Endothelial cell of umbilical vein (primary cell): ENCODE data around the gene DST. TPM values are rescaled to one million over a fixed set of nuclear protein-coding genes. Genes with fewer than 3 reads are reported as not detected.

Source experiments
- BruUV-seq: library from RNA; stranded (reverse); fragments of 400-500 nt; replicated peaks from 2 replicates; lab custom pipeline; 2021; lab: Mats Ljungman, UMichigan
- CTCF ChIA-PET: fragments of 300-600, 350-600 bp; sonication (Branson Sonifier 250); formaldehyde crosslinking; loops from one replicate; lab custom pipeline; 2021; ENCODE audit warnings: antibody characterized with exemption, inconsistent platforms; lab: Charles Lee
- POLR2A ChIA-PET: fragments of 300-600, 350-600 bp; sonication (Branson Sonifier 250); formaldehyde crosslinking; loops from one replicate; lab custom pipeline; 2021; ENCODE audit warnings: antibody characterized with exemption, inconsistent platforms; lab: Charles Lee
- DNase-seq: peaks from one replicate; pipeline ENCODE4 v3.0.0-alpha.2; 2011; ENCODE audit warnings: low read depth, low spot score
- FAIRE-seq: peaks from 2 replicates; lab custom pipeline; 2011; peaks lifted over from hg19 to GRCh38; lab: Jason Lieb, UNC
- H2AFZ ChIP-seq: 2 replicates; pipeline ENCODE4 v1.6.0; 2012; ENCODE audit warnings: low read depth, low read length, control low read depth, inconsistent platforms
- H3K27ac ChIP-seq: 2 replicates; pipeline ENCODE4 v1.5.1; 2011; ENCODE audit warnings: low read depth, mild to moderate bottlenecking, control low read depth, low read length, moderate library complexity; ENCODE audit not compliant: insufficient read depth
- H3K27me3 ChIP-seq, 2 experiments: 2 replicates each; pipeline versions ENCODE4 v1.6.0 to v1.6.1; 2011; ENCODE audit warnings: low read length in 2 of 2, mixed read lengths in 1 of 2; ENCODE audit not compliant: control insufficient read depth in 2 of 2, insufficient read depth in 2 of 2
- H3K36me3 ChIP-seq, 2 experiments: 2 replicates in 1 of 2; 3 replicates in 1 of 2; pipeline ENCODE4 v1.5.1; 2011; ENCODE audit warnings: low read length in 2 of 2, mild to moderate bottlenecking in 1 of 2, moderate library complexity in 1 of 2; ENCODE audit not compliant: control insufficient read depth in 2 of 2, insufficient read depth in 2 of 2; ENCODE audit errors: extremely low read depth in 1 of 2
- H3K4me1 ChIP-seq: 3 replicates; pipeline ENCODE4 v1.5.1; 2011; ENCODE audit warnings: mild to moderate bottlenecking, low read length; ENCODE audit not compliant: control insufficient read depth, insufficient read depth; ENCODE audit errors: extremely low read depth
- H3K4me2 ChIP-seq: 2 replicates; pipeline ENCODE4 v1.6.1; 2011; ENCODE audit warnings: low read length, control low read depth, mixed read lengths; ENCODE audit not compliant: insufficient read depth
- H3K4me3 ChIP-seq, 3 experiments: fragments of 200-600 bp in 1 of 3; sonication (generic), shearing (Covaris generic) in 1 of 3; replicated peaks in 1 of 3; 2 replicates each; pipeline ENCODE4 v1.5.1; 2011 to 2016; ENCODE audit warnings: control low read depth in 3 of 3, low read length in 3 of 3, mild to moderate bottlenecking in 2 of 3, inconsistent platforms in 1 of 3, low read depth in 1 of 3, moderate library complexity in 1 of 3; ENCODE audit not compliant: insufficient read depth in 1 of 3
- H3K79me2 ChIP-seq: 2 replicates; pipeline ENCODE4 v1.6.0; 2012; ENCODE audit warnings: low read length, inconsistent platforms; ENCODE audit not compliant: control insufficient read depth, insufficient read depth
- H3K9ac ChIP-seq: replicated peaks from 2 replicates; pipeline ENCODE3; 2011; ENCODE audit warnings: low read length, control low read depth; ENCODE audit not compliant: insufficient read depth; ENCODE audit errors: extremely low read depth
- H3K9me1 ChIP-seq: replicated peaks from 3 replicates; pipeline ENCODE4 v1.6.0; 2011; ENCODE audit warnings: mild to moderate bottlenecking, low read length; ENCODE audit not compliant: control insufficient read depth, insufficient read depth; ENCODE audit errors: extremely low read depth
- H3K9me3 ChIP-seq: replicated peaks from 2 replicates; pipeline ENCODE4 v1.5.1; 2012; ENCODE audit warnings: low read length, inconsistent platforms; ENCODE audit not compliant: control insufficient read depth, insufficient read depth
- H4K20me1 ChIP-seq: replicated peaks from 2 replicates; pipeline ENCODE3; 2011; ENCODE audit warnings: mild to moderate bottlenecking, low read length; ENCODE audit not compliant: control insufficient read depth, insufficient read depth; ENCODE audit errors: extremely low read depth
- CTCF ChIP-seq, 2 donors: IDR thresholded peaks; 1 replicate in 1 of 2; 2 replicates in 1 of 2; pipeline ENCODE4 v1.5.1; 2011; ENCODE audit warnings: low read length in 2 of 2, mild to moderate bottlenecking in 2 of 2, moderate library complexity in 2 of 2, control low read depth in 1 of 2, inconsistent platforms in 1 of 2, low read depth in 1 of 2; ENCODE audit not compliant: insufficient read depth in 1 of 2; ENCODE audit errors: extremely low read depth in 1 of 2
- EZH2 ChIP-seq: IDR thresholded peaks from 2 replicates; pipeline ENCODE4 v1.6.1; 2012; ENCODE audit warnings: borderline replicate concordance, low read depth, mild to moderate bottlenecking, moderate library complexity, low read length, inconsistent platforms; ENCODE audit not compliant: severe bottlenecking
- FOS ChIP-seq: IDR thresholded peaks from 2 replicates; pipeline ENCODE4 v1.6.1; 2011; ENCODE audit warnings: mild to moderate bottlenecking, low read length, moderate library complexity, borderline replicate concordance; ENCODE audit not compliant: insufficient read depth
- GATA2 ChIP-seq: IDR thresholded peaks from 2 replicates; pipeline ENCODE4 v1.7.0; 2011; ENCODE audit warnings: low read depth, mild to moderate bottlenecking, moderate library complexity, mixed read lengths, low read length; ENCODE audit not compliant: insufficient read length, insufficient read depth
- JUN ChIP-seq: IDR thresholded peaks from 2 replicates; pipeline ENCODE4 v1.6.1; 2011; ENCODE audit warnings: borderline replicate concordance, low read depth; ENCODE audit not compliant: insufficient read length, insufficient read depth
- MAX ChIP-seq: IDR thresholded peaks from 2 replicates; pipeline ENCODE4 v1.6.1; 2011; ENCODE audit not compliant: insufficient read depth, insufficient read length
- MYC ChIP-seq: IDR thresholded peaks from one replicate; pipeline ENCODE4 v1.6.1; 2011; ENCODE audit warnings: mild to moderate bottlenecking, low read depth, low read length
- POLR2A ChIP-seq: IDR thresholded peaks from 2 replicates; pipeline ENCODE4 v1.6.1; 2012; ENCODE audit warnings: low read depth, mild to moderate bottlenecking, control low read depth, low read length
- POLR2AphosphoS5 ChIP-seq: IDR thresholded peaks from 2 replicates; pipeline ENCODE4 v1.6.1; 2012; ENCODE audit warnings: low read depth, mild to moderate bottlenecking, control low read depth, low read length, moderate library complexity; ENCODE audit not compliant: insufficient read depth
- dilution Hi-C: fragments of 300-500 bp; cut with MboI; formaldehyde crosslinking; loops from one replicate; pipeline ENCODE4 v1.15.0; 2019; ENCODE audit warnings: low sequenced_read_pairs; ENCODE audit not compliant: extremely low pct_ligation_motif_present
- intact Hi-C: fragments of 100-400 bp; cut with micrococcal nuclease; formaldehyde crosslinking; loops from one replicate; pipeline ENCODE4 v1.10.0; 2022
- polyA plus RNA-seq, 4 experiments: library from polyadenylated mRNA; depleted of rRNA in 3 of 4; stranded (reverse) in 3 of 4; unstranded in 1 of 4; fragments of >200 nt; gene quantifications; 2 replicates each; pipeline versions ENCODE4 v1.2.1 to v1.2.3, GENCODE V29; 2011 to 2012; ENCODE audit warnings: missing spikeins in 1 of 4
- total RNA-seq: library from RNA; stranded (reverse); gene quantifications from 2 replicates; pipeline ENCODE4 v1.2.3, GENCODE V29; 2021

Gene DST
- total and polyA plus RNA-seq, 2 donors (not counting 3 experiments of a cell fraction or from before 2014, with no cell fraction given) = 62.3 to 253 TPM

DNA sequence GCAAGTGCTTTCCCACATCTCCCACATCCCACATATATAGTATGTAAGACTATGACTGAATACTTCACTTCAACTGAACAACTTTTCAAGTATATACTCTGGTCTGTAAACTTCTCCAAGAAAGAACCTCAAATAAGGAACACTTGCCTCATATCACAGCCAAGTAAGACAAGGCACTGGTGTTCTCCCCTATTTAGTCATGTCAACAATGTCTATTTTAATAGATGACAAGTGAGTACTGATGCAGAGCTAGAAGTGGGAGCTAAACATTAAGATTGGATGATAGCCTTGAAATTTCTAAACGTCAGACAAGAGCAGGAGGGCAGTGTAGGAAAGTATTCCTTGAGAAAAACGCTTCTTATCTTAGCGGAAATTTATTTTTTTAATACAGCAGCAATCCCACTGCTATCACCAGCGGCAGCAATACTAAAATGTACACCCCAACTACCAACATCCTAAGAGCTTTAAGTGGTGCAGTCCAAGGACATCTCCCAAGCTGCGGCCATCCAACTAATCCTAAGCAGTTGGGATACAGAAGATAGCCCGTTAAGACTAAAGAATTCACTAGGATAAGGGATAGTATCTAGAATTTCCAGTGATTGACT, 29.3 kb downstream of the DST start:
- no peaks in the 10 kb centered on the region for H3K27me3 ChIP-seq
- H3K9me3 ChIP-seq = no peaks in the 10 kb centered on the region
- H3K4me3 ChIP-seq = no peak overlapping the region
- DNase-seq (no peak), FAIRE-seq (no peak)
- no TSS peak for BruUV-seq
- intact Hi-C loops = no loop called here
- ChIA-PET POLR2A (no interaction called here), CTCF (interaction anchor here (1.3 to 3.2 kb wide), 2 partner anchors 18 to 20 kb away, joined by 4 to 10 read pairs; no protein-coding TSS in a partner anchor)
- H3K9me1 ChIP-seq = no peaks in the 10 kb centered on the region
- H3K4me2 ChIP-seq = no peak overlapping the region
- no peak overlapping the region for H2AFZ ChIP-seq
- no peaks in the 10 kb centered on the region for H3K79me2 ChIP-seq
- H3K36me3 ChIP-seq = peaks cover 10% of the 10 kb centered on the region in 2 experiments
- TF ChIP-seq POLR2AphosphoS5 = no peak
- no peak for TF ChIP-seq FOS
- TF ChIP-seq JUN = no peak
- no peak for TF ChIP-seq POLR2A
- no peak for TF ChIP-seq EZH2
- TF ChIP-seq MAX = no peak
- TF ChIP-seq MYC = no peak
- TF ChIP-seq GATA2 = no peak
- no peak for TF ChIP-seq CTCF (IDR thresholded peaks at IDR 0.05; ENCODE audit: extremely low read depth in 1 of 2, insufficient read depth in 1 of 2, low read depth in 1 of 2, low read length in 2 of 2)
- no peaks in the 10 kb centered on the region for H3K4me1 ChIP-seq
- no peaks in the 10 kb centered on the region for H4K20me1 ChIP-seq
- H3K9ac ChIP-seq = no peak overlapping the region
- H3K27ac ChIP-seq = no peak overlapping the region
- dilution Hi-C loops = loop anchor here (25.0 kb wide), 1 partner anchor 699 kb away; the partner anchor contains the start of gene PRIM2
